HUES64 (cell line): ENCODE measurements around the gene SMAP2.

Experiments used
- H3K27ac ChIP-seq: 2 replicates; pipeline ENCODE4 v1.7.0; 2013; ENCODE audit warnings: low read depth, low read length, inconsistent platforms
- H3K27me3 ChIP-seq: 2 replicates; pipeline ENCODE4 v1.6.1; 2013; ENCODE audit warnings: mild to moderate bottlenecking, low read length; ENCODE audit not compliant: insufficient read depth
- H3K36me3 ChIP-seq: 2 replicates; pipeline ENCODE4 v1.6.1; 2013; ENCODE audit warnings: mild to moderate bottlenecking, low read length; ENCODE audit not compliant: insufficient read depth
- H3K4me1 ChIP-seq: 2 replicates; pipeline ENCODE4 v1.6.1; 2013; ENCODE audit warnings: mild to moderate bottlenecking, low read length, moderate library complexity; ENCODE audit not compliant: insufficient read depth
- H3K4me3 ChIP-seq: 2 replicates; pipeline ENCODE4 v1.5.1; 2013; ENCODE audit warnings: mild to moderate bottlenecking, low read length, moderate library complexity
- H3K9ac ChIP-seq: 2 replicates; pipeline ENCODE4 v1.6.1; 2013; ENCODE audit warnings: mild to moderate bottlenecking, low read depth, low read length
- H3K9me3 ChIP-seq: 2 replicates; pipeline ENCODE4 v1.6.1; 2013; ENCODE audit warnings: low read depth, low read length; ENCODE audit not compliant: insufficient read depth
- WGBS: fragments of 150-250, 120-280 bp; methylation state at CpG from one replicate; pipeline ENCODE4 v1.1.7; 2013; ENCODE audit warnings: missing lambda C conversion rate; 5-methylcytosine and 5-hydroxymethylcytosine counted together

The SMAP2 gene

DNA sequence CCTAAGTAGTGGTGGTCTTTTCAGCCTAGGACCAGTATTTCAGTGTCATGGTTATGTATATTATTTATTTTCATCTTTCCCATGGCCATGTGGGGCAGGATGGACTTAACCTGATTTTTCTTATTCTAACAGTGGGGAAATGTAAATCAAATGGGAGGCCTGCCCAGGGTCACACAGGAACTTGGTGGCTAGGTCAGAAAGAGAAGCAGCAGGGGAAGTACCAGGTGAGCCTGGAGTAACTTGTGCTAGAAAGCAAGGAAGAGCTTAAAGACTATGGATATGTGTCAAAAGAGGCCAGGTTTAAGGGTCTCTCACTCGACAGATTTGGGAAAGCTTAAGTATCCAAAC lies 77.7 kb downstream of the SMAP2 start:
- no peaks in the 10 kb centered on the region for H3K27me3 ChIP-seq
- peak overlapping the region; percentile 80 for H3K9ac ChIP-seq
- H3K4me3 ChIP-seq, result peak overlapping the region; percentile 82
- H3K9me3 ChIP-seq, result peaks cover 38% of the 10 kb centered on the region
- no peak overlapping the region; the same call in 1 of the 2 replicates for H3K27ac ChIP-seq
- 45% methylated on average over 1 of the region's 1 CpG for WGBS
- H3K36me3 ChIP-seq, result peaks cover 37% of the 10 kb centered on the region
- peaks cover 12% of the 10 kb centered on the region for H3K4me1 ChIP-seq

DNA sequence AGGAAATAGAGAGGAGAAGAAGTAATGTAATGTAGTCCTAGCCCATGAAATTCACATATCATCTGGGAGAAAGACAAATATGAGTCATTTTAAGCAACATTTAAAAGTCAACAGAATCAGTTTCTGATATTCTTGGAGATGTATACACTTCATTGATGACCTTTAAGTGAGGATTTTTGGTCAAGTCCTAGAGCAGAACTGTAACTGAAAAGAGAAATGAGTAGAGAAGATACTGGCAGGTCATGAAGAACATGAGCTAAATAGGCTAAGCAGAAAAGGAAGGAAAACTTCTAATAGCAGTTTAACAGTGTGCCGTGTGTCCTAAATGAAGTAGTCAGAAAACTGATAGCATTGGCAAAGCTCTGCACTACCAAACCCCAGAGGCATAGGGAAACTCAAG lies 81.3 kb downstream of the SMAP2 start:
- H3K4me3 ChIP-seq, result no peak overlapping the region
- H3K9me3 ChIP-seq, result peaks cover 67% of the 10 kb centered on the region
- H3K27me3 ChIP-seq, result no peaks in the 10 kb centered on the region
- H3K9ac ChIP-seq, result no peak overlapping the region
- peaks cover 7% of the 10 kb centered on the region; the same call in 1 of the 2 replicates for H3K4me1 ChIP-seq
- no peak overlapping the region for H3K27ac ChIP-seq
- H3K36me3 ChIP-seq, result peaks cover 74% of the 10 kb centered on the region
- 86% methylated on average over 1 of the region's 1 CpG for WGBS

DNA sequence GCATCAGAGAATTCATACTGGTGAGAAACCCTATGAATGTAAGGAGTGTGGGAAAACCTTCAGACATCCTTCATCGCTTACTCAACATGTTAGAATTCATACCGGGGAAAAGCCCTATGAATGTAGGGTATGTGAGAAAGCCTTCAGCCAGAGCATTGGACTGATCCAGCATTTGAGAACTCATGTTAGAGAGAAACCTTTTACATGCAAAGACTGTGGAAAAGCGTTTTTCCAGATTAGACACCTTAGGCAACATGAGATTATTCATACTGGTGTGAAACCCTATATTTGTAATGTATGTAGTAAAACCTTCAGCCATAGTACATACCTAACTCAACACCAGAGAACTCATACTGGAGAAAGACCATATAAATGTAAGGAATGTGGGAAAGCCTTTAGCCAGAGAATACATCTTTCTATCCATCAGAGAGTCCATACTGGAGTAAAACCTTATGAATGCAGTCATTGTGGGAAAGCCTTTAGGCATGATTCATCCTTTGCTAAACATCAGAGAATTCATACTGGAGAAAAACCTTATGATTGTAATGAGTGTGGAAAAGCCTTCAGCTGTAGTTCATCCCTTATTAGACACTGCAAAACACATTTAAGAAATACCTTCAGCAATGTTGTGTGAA lies 89.5 kb downstream of the SMAP2 start:
- H3K9ac ChIP-seq, result no peak overlapping the region
- H3K9me3 ChIP-seq, result peaks cover 98% of the 10 kb centered on the region
- no peak overlapping the region for H3K27ac ChIP-seq
- H3K36me3 ChIP-seq, result peaks cover 88% of the 10 kb centered on the region
- 95% methylated on average over 3 of the region's 3 CpGs for WGBS
- peak overlapping the region; percentile 2; the same call in 1 of the 2 replicates for H3K4me3 ChIP-seq
- H3K27me3 ChIP-seq, result no peaks in the 10 kb centered on the region
- no peaks in the 10 kb centered on the region for H3K4me1 ChIP-seq

DNA sequence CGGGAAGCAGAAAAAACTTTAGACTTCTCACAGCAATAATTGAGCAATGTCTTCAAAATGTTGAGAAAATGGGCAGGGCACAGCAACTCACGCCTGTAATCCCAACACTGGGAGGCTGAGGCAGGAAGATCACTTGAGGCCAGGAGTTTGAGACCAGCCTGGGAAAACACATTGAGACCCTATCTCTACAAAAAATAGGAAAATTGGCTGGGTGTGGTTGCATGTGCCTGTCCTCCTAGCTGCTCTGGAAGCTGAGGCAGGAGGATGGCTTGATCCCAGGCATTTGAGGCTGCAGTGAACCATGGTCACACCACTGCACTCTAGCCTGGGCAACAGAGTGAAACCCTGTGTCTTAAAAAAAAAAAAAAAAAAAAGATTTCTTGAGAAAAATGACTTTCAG lies 95.8 kb downstream of the SMAP2 start:
- H3K4me1 ChIP-seq, result no peaks in the 10 kb centered on the region
- H3K9me3 ChIP-seq, result peaks cover 76% of the 10 kb centered on the region
- no peak overlapping the region for H3K4me3 ChIP-seq
- H3K27ac ChIP-seq, result no peak overlapping the region
- H3K9ac ChIP-seq, result no peak overlapping the region
- H3K27me3 ChIP-seq, result no peaks in the 10 kb centered on the region
- peaks cover 31% of the 10 kb centered on the region for H3K36me3 ChIP-seq
- WGBS, result 91% methylated on average over 2 of the region's 2 CpGs
